GM19351 (cell line): ENCODE measurements around the gene SLC15A1.

Experiments
- ATAC-seq: cut with Tn5 transposase; IDR thresholded peaks from one replicate; pipeline ENCODE4 v1.9.1; 2021; ENCODE audit warnings: mild to moderate bottlenecking, moderate library complexity; ENCODE audit not compliant: unreplicated experiment

Gene SLC15A1

GRCh38 chr13:98752467-98753290 lies at the start of gene SLC15A1:
TSS of gene SLC15A1 (minus strand) at chr13:98752672. CDS start at chr13:98752598, 74 bp downstream.
- ATAC-seq: no peak

GRCh38 chr13:98801626-98802418 lies 49.4 kb upstream of the SLC15A1 start:
- no peak for ATAC-seq

- no peak for ATAC-seq
These were observed 47.6 kb upstream of the SLC15A1 start for GRCh38 chr13:98800078-98800477.

GRCh38 chr13:98798849-98799645 lies 46.6 kb upstream of the SLC15A1 start:
- ATAC-seq: no peak

GRCh38 chr13:98797456-98797855 lies 45.0 kb upstream of the SLC15A1 start:
- ATAC-seq: no peak

GRCh38 chr13:98796798-98797197 lies 44.3 kb upstream of the SLC15A1 start:
- no peak for ATAC-seq

GRCh38 chr13:98796191-98796590 lies 43.7 kb upstream of the SLC15A1 start:
- no peak for ATAC-seq

GRCh38 chr13:98795220-98795619 lies 42.7 kb upstream of the SLC15A1 start:
- no peak for ATAC-seq

- ATAC-seq: no peak
These were observed 42.0 kb upstream of the SLC15A1 start for GRCh38 chr13:98794498-98794897.

- no peak for ATAC-seq
These were observed 40.5 kb upstream of the SLC15A1 start for GRCh38 chr13:98792785-98793495.

GRCh38 chr13:98792321-98792720 lies 39.8 kb upstream of the SLC15A1 start:
- no peak for ATAC-seq

- no peak for ATAC-seq
These were observed 39.1 kb upstream of the SLC15A1 start for GRCh38 chr13:98791611-98792010.

- ATAC-seq: no peak
These were observed 35.5 kb upstream of the SLC15A1 start for GRCh38 chr13:98787996-98788395.

- ATAC-seq: no peak
These were observed 34.7 kb upstream of the SLC15A1 start for GRCh38 chr13:98787173-98787572.

GRCh38 chr13:98786023-98786422 lies 33.6 kb upstream of the SLC15A1 start:
- ATAC-seq: no peak

- no peak for ATAC-seq
These were observed 32.9 kb upstream of the SLC15A1 start for GRCh38 chr13:98785405-98785804.

- no peak for ATAC-seq
These were observed 32.2 kb upstream of the SLC15A1 start for GRCh38 chr13:98784666-98785065.

- ATAC-seq: no peak
These were observed 31.5 kb upstream of the SLC15A1 start for GRCh38 chr13:98783856-98784478.

GRCh38 chr13:98782654-98783053 lies 30.2 kb upstream of the SLC15A1 start:
- no peak for ATAC-seq

GRCh38 chr13:98781905-98782304 lies 29.4 kb upstream of the SLC15A1 start:
- no peak for ATAC-seq
